ENCODE data around the gene SGMS1.

SGMS1 gene

DNA sequence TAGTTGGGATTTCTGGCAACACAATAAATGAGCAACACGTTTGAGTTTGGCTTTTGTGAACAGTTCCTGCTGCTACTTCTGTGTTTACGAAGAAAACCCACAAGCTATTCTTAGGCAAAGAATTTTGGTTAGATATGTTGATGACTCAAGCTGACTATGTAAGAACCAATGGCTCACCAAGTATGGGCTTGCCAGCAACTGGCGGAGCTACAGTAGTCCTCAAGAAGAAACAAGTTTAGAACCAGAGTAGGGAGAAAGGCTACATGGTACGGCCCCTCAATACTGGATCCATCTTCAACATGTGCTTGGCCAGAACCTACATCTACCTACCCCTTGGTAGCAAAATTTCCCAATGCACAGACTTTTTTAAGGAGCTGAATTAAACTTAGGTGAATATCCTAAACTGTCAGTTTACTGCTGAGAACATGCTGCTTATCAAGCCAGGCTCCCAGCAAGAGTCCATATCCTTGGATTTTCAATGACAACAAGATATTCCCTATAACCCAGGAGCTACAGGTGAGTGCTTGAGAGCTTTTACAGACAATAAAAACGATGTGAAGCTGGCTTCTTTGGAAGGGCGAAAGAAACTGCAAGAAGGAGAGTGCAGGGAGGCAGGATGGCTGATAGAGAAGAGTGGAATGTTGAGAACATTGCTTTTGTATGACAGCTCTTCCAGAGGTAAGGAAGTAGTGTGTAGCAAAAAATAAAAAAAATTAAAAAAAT, 298.1 kb downstream of the SGMS1 start:
- no peak for DNase-seq

DNA sequence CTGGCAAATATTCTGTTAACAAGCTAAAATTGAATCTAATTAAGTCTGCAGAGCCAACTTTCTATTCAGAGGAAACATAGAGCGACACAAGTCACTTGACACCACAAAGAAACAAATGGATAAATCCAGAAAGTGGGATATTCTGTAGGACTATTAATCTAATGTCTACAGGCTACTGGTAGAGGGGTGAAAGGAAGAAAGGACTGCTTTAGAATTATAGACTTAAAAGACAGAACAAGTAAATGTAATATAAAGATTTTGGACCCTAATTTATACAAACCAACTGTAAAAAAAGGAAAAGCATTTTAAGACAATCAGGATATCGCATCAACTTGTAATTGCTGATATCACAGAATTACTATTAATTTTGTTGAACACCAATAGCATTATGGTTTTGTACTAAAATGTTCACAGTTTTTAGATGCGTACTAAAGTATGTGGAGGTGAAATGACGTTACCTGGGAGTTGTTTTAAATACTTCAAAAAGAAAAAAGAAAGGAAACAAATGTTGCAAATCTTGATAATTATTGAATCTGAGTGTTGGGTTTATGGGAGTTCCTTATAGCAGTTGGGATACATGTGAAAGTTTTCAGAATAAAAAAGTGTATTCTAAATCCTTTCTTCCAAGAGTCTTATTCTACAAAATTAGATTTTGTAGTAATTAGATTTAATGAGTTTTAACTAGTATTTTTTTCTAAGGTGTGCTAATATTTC, 298.9 kb downstream of the SGMS1 start:
- DNase-seq = no peak

DNA sequence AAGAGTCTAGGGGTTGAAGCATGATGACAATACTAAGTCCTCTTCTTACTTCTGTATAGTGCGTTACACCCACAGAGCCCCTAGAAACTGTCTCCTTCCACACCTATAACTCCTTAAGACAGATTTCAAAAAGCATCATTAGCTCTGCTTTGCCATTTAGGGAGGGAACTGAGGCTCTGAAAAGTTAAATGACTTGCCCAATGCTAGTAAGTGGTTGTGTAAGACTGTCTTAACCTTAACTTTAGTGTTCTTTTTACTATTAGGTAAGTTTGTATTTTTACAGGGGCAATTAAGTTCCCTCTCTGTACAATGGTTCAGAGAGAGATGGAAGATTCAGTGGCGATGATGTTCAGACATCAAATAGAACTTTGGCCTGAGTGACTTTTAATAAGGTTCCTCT, 299.7 kb downstream of the SGMS1 start:
- no peak for DNase-seq

DNA sequence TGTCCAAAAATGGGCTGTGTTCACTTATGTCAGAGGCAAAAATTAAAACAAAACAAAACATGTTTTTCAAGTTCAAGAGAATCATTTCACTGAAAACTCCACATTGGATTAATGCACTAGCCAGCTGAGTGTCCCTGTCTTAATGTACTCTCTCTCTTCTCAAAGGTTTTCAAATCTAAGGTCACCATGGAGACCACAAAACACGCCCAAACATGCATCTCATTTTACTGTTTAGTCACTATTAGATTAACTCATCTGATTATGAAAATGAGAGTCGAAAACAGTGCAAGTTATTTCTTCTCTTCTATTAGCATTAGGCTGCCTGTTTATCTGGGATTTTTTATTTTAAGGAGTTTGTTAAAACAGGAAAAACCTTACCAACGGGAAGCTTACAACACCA, 301.7 kb downstream of the SGMS1 start:
- peak; percentile 40 to 49 for DNase-seq

DNA sequence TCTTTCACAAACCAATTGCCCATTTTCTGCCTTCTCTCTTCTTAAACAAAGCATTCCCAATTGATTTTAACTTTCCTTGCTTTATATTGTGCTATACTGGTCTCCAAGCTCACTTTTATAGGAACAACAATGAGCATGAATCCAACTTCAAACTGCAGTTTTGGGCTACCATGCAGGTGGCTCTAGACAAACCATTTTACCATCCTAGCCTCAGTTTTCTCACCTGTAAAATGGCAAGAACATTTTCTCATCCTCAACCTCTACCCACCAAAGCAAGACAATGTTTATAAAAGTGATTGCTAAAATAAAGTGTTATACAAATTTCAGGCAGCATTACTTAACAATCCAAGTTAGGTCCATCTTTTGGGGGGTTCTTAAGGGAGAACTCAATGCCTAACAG, 305.6 kb downstream of the SGMS1 start:
- no peak for DNase-seq

DNA sequence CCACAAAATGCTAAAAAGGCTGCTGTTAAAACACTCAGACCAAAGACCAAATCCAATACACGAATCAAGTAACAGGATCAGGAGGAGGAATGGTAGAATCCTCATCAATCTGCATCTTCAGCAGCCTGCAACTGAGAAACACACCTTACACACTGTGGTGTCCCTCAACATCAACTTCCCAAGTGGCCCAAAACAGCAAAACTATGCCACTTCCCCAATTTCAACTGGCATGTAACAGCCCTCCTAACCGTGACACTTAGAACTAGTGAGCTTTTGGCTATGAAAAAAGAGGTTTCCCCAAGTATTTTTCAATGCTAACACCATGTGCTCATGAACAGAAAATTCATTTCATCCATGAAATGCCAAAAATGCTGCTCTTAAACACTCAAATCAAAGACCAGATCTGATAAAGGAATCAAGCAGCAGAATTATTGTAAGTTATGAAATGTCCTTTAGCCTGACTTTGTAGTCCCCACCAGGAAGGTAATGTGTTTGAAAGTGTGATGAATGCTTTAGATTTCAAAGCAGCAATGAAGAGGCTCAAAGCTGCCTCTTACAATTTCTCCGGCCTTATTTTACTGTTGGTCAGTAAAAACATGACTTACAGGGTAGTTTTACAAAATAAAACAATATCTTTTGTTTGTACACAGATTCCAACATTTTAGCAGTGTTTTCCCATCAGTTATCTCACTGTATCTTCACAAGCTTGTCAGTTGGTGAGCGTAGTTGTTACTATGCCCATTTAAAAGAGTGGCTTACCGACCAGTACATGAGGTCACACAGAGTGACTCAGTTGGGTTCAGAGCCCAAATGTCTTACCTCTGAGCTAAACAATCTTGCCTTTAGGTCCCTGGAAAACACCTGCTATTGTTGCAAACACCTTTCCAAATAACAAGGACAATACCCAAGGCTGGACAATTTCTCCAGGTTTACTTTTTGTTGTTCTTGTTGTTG, 306.8 kb downstream of the SGMS1 start:
- DNase-seq = no peak

DNA sequence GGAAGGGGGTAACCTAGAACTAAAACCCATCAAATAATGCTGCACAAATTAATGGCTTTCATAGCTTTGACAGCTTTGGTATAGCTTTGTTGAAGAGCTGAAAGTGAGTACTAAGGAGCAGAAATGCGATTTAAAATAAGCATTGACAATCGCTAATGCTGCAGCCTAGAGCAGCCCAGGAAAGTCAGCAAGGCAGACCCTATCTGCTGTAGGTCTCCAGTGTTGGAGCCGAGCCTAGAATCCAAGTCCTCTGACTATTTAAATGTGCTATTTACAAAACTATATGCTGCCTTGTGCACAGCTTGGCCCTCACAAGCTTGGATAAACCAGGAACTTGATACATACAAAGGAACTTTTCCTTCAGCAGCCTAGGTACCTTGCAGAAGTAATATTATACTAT, 307.6 kb downstream of the SGMS1 start:
- no peak for DNase-seq

DNA sequence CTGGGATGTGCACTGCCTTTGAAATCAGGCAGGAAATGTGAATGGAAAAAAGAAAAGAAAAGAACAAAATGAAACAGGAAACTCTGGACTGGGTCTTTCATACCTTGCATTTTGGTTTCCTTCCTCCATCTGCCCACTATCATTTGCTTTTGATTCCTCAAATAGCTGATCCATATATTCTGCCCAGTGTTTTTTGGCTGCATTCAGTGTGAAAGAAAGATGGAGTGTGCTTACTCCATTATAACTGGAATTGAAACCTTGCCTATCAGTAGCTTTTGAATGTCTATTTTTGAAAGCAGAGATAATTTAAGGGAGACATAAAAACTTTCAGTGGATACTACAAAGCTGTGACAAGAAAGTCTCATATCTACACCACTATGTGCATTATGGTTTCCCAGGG, 308.3 kb downstream of the SGMS1 start:
- no peak for DNase-seq

DNA sequence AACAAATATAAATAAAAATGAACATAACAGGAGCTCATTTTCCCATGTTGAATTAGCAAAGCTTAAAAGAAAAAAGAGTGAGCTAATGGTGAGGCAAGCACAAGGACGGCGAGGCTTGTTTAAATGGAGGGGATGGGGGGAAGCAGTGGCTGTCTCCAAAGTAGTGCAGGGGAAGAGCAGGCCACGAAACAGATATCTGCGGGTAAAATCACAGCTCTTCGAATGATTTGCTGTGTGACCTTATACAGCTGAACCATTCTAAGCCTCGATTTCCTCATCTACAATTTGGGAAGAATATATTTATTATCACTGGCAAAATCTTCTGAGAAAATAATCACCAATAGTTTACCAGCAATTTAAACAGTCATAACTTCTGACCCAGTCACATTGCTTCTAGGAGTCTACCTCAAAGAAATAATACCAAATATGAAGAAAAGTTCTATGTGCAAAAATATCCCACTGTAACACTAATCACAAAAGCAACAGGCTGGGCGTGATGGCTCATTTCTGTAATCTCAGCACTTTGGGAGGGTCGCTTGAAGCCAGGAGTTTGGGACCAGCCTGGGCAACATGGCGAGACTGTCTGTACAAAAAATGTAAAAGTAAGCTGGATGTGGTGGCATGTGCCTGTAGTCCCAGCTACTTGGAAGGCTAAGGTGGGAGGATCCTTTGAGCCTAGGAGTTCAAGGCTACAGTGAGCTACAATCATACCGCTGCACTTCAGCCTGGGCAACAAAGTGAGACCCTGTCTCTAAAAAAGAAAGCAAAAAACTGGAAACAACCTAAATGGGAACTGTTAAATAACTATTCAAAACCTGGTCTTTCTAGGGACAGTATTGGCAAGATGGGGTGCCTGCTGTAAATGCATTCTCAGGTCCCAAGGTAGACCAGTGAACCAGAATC, 309.3 kb downstream of the SGMS1 start:
- DNase-seq = no peak

DNA sequence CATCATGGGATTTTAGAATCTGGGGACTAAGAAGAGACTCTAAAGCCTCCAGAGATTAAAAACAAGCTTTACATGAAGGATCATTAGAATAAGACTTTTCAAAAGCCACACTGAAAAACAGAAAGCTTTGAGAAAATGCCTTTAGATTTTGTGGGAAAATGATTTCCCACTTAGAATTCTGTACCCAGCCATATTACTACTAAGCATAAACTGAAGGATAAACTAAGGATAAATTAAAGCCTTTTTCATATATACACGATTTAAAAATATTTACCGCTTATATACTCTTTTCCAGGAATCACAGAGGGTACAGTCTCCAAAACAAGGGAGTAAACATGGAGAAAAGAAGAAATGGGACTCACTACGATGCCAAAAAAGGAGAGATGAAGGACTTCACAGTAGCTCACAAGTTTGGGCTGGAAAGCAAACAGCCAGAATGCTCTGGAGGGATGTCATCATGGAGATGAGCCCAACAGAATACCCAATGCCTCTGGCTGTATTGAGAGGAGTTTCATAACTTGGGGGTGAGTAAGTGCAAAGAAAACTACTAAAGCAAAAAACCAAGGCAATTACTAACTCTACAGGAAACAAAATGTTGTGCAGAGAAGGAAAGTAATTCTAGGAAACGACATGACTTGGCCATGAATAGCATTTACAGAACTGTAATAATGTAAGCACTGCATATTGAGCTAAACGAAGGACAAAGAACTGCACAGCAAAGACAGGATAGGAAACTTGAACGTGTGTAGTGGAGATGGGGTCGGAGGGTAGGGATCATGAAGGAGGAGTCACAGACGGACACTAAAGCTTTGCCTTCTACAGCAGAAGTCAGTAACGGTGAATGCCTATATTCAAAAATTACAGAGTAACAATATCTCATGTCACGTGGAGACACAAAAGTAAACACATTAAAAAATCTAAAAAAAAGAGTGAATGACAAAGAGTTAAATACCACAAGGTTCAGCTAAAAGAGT, 311.0 kb downstream of the SGMS1 start:
- no peak for DNase-seq

DNA sequence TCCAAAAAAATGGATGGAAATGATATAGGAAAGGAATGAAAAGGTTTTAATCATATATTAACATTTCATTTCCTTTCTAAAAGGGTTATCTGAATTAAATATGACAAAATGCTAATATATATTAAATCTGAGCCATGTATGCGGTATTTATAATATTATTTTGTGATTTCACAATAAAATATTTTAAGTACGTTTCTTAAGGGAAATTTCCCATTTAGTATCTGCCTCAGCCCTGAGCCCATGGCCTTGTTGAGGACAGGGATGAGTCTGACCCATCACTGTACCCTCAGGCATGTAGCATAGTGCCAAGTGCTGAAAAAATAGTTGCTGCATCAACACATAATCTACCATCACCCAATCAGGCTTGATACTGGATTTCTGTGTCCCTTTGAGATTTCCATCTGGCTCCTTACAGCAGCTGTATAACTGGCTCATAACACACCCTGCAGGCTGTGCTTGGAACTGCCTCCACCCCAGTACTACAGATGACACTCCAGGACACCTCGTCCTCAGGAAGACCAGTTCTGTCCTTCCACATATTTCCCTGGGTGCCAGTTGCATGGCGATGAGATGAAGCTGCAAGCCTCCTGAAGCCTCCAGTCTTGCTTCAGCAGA, 313.1 kb downstream of the SGMS1 start:
- peak in 1 of 2 experiments; percentile 7 for DNase-seq

DNA sequence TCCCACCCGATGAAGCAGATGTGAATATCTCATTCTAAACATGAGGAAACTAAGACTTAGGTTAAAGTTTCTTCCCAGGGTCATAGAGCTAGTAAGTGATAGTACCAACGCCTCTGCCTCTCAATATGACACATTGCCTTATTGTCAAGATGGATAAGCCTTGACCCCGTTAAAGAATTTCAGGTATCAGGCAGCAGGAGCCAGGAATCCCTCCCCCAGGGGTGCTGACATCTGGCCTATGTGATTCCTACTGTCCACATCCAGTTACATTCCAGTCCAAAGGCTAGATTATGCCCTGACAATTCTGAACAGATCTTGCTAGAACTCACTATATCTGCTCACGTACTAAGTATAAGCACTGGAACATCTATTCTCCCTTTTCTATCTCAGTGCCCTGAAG, 314.4 kb downstream of the SGMS1 start:
- DNase-seq = no peak

DNA sequence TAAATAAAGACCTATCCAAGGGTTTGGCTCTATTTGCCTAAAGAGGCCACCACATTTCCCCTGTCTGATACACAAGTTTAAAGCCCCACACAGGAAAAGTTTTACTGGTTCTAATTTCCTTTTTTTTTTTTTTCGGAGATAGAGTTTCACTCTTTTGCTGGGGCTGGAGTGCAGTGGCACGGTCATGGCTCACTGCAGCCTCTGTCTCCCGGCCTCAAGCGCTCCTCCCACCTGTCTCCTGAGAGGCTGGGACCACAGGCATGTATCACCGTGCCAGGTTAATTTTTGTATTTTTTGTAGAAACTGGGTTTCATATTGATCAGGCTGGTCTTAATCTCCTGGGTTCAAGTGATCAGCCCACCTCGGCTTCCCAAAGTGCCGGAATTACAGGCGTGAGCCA, 319.1 kb downstream of the SGMS1 start:
- no peak for DNase-seq

DNA sequence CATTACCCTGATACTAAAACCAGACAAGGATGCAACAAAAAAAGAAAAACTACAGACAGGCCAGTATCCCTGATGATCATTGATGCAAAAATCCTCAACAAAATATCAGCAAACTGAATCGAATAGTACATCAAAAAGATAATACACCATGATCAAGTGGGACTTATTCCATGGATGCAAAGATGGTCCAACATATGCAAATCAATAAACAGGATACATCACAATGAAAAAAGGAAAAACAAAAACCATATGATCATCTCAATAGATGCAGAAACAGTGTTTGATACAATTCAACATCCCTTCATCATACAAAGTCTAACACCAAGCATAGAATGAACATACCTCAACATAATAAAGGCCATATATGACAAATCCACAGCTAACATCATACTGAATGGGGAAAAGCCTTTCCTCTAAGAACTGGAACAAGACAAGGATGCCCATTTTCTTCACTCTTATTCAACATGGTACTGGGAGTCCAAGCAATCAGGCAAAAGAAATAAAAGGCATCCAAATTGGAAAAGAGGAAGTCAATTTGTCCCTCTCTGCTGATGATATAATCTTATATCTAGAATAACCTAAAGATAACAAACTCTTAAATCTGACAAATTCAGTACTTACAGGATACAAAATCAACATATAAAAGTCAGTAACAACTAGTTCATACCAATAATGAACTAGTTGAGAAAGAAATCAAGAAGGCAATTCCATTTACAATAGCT, 323.6 kb downstream of the SGMS1 start:
- DNase-seq = no peak

DNA sequence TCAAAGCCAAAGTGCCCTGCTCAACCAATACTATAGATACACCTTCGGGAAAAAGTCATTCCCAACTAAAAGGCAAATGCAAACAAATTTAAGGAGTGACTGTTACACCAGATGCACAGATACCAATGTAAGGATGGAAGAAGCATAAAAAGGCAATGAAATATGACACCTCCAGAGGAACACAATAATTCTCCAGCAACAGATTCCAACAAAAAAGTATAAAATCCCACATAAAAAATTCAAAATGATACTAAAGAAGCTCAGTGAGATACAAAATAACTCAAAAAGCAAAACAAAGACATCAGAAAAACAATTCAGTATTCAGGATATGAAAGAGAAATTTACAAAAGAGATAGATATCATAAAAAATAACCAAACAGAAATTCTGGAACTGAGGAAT, 328.4 kb downstream of the SGMS1 start:
- DNase-seq = peak; percentile 12 to 39

DNA sequence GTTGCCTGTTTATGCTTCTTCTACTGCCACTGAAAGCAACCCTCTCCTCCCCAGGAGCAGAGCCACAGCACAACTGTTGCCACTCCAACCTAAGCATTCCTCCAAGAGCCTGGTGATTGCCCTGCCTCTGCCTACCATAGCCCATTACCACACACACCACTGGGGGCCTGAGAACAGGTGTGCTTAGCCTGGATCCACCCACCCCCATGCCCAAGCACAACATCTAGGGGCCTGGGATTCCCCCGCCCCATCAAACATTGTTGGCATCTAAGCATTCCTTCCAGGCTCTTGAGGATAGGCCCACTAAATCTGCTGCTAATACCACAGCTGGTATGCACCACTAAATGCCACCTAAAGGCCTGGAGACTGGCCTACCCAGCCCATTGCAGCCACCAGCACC, 329.2 kb downstream of the SGMS1 start:
- DNase-seq = no peak

DNA sequence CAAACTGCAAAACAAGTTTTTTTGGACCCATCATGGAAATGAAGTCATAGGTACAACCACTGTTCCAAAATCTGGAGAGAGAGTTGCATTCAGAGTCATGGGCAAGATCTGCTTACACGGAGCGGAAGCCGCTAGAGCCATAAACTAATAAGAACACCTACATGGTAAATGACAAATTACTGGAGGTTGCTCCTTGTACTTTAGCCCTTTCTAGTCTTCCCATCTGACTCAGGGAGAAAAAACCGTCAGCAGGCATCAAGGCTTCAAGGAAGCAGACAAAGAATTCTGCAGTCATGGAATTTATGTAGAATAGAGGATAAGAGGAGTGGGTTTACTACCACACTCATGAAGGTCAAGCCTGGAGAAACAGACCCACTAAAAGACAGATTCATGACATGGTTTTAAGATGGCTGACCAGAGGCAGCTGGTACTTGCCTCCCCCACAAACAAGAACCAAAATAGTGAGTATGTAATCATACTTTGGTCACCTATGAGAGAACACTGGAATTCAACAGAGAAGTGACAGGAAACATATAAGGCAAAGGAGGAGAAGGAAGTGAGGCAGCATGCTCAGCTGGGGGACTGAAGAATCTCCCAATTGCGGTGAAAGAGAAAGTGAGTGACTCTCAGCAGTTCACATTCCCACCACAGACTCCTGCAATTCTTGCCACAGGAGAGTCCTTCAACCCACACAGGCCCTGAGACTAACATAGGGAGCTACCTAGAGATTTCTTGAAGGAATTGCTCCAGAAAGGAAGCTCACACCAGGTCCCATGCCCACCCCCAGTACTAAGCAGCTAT, 330.0 kb downstream of the SGMS1 start:
- DNase-seq = no peak

DNA sequence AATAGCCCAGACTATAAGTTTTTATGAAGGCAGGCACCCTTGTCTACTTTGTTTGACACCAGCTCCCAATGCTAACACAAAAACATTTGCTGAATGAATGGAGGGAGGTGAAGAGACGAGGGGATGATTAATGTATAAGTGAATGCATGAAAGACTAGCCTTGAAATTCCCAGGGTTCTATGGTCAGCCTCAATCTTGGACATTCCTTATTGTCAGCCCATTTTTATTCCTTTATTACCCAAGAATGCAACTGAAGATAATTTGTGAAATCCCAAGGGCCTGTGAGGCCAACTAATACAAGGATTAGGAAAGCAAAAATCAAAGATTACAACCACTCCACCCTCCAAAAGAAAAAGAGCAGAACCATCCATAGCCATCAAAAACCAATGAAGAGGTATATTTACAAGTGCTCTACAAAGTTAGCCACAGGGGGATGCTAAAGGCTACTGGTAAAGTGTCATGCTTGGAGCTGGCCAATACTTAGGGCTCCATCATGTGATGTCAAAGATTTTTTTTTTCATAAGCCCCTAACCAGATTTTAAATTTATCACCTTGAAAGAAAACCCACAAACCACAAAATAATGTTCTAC, 332.4 kb downstream of the SGMS1 start:
- no peak for DNase-seq

DNA sequence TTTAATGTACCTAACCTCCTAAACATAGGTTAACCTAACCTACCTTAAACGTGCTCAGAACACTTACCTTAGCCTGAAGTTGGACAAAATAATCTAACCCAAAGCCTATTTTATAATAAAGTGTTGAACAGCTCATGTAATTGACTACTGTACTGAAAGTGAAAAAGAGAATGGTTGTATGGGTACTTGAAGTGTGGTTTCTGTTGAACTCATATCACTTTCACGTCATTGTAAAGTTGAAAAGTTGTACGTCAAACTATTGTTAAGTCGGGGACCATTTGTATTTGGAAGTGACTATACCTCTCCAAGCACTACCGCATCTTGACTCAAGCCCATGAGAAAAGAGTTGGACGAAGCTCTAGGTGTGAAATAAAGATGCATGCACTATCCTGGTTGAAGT, 334.6 kb downstream of the SGMS1 start:
- DNase-seq = no peak
